ENCODE measurements around the gene TAC4. TPM values are rescaled to one million over a fixed set of nuclear protein-coding genes. Genes with fewer than 3 reads are reported as not detected.

TAC4 gene
- total RNA-seq, 1 donor from 2014 or later, result not detected

DNA sequence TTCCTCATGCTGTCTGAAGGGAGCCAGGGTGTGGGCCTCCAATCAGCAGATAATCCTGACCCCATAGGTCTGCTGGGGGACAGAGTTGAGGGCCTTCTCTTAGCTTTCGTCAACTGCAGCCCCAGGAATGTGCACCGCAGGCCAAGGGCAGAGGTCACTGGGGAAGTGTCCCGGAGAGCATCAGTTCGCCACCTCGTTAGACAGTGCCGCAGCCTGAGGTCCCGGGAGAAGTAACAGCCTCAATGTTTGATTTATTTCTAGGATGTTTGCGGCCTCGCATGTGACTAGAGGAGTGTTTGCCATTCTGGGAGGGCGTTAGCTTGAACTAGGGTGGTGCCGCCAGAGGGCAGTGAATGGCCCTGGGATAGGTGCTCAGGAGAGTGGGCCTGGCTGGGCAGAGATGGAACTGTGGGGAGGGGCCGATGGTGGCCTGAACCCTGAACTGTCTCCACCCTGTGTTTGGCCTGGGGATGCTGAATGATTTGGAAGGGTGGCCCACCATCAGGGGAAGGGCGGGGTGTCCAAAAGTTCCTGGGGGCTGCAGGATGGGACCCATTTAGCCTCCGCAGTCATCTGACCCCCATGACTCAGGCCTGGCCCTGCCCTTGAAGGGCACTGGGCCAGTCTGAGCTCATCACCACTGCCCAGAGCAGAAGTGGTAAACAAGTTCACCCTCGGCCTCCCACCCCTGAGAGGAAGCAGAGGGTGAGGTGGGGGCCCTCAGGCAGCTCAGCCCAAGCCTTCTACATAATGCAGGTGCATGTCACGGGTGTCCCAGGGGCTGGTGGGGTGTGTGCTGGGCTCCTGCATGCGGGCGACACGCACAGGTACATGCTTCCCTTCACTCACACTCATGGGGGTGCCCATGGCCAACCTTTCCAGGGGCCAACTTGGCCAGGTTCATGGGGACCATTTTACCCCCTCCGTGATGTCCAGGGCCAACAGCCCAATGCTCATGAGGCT, 12.4 kb upstream of the TAC4 start:
- Mint-ChIP-seq H3K27me3 (ENCODE audit: unreplicated experiment) (peaks cover 10% of the 10 kb centered on the region), H3K27ac (ENCODE audit: unreplicated experiment) (no peak overlapping the region), H3K4me3 (ENCODE audit: unreplicated experiment) (no peak overlapping the region), H3K4me1 (ENCODE audit: low read depth, unreplicated experiment) (no peaks in the 10 kb centered on the region), H3K36me3 (ENCODE audit: unreplicated experiment) (no peaks in the 10 kb centered on the region), H3K9me3 (ENCODE audit: unreplicated experiment) (peaks cover 5% of the 10 kb centered on the region)
- no peak for DNase-seq
- TF ChIP-seq, protein P1, sequence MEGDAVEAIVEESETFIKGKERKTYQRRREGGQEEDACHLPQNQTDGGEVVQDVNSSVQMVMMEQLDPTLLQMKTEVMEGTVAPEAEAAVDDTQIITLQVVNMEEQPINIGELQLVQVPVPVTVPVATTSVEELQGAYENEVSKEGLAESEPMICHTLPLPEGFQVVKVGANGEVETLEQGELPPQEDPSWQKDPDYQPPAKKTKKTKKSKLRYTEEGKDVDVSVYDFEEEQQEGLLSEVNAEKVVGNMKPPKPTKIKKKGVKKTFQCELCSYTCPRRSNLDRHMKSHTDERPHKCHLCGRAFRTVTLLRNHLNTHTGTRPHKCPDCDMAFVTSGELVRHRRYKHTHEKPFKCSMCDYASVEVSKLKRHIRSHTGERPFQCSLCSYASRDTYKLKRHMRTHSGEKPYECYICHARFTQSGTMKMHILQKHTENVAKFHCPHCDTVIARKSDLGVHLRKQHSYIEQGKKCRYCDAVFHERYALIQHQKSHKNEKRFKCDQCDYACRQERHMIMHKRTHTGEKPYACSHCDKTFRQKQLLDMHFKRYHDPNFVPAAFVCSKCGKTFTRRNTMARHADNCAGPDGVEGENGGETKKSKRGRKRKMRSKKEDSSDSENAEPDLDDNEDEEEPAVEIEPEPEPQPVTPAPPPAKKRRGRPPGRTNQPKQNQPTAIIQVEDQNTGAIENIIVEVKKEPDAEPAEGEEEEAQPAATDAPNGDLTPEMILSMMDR (IDR thresholded peaks at IDR 0.05; ENCODE audit: partially characterized antibody, unreplicated experiment), result no peak

GRCh38 chr17:49858796-49859195, 10.9 kb upstream of the TAC4 start:
- no peaks in the 10 kb centered on the region for H3K4me1 Mint-ChIP-seq (ENCODE audit: low read depth, unreplicated experiment)
- H3K36me3 Mint-ChIP-seq (ENCODE audit: unreplicated experiment), result no peaks in the 10 kb centered on the region
- peaks cover 4% of the 10 kb centered on the region for H3K9me3 Mint-ChIP-seq (ENCODE audit: unreplicated experiment)
- no peak overlapping the region for H3K27ac Mint-ChIP-seq (ENCODE audit: unreplicated experiment)
- no peak overlapping the region for H3K4me3 Mint-ChIP-seq (ENCODE audit: unreplicated experiment)
- TF ChIP-seq, protein P1 (IDR thresholded peaks at IDR 0.05; ENCODE audit: partially characterized antibody, unreplicated experiment), result no peak
- H3K27me3 Mint-ChIP-seq (ENCODE audit: unreplicated experiment), result peaks cover 11% of the 10 kb centered on the region
- DNase-seq, result no peak

GRCh38 chr17:49854126-49854525, 6.3 kb upstream of the TAC4 start:
- peaks cover 22% of the 10 kb centered on the region for H3K27me3 Mint-ChIP-seq (ENCODE audit: unreplicated experiment)
- no peak overlapping the region for H3K27ac Mint-ChIP-seq (ENCODE audit: unreplicated experiment)
- no peak overlapping the region for H3K4me3 Mint-ChIP-seq (ENCODE audit: unreplicated experiment)
- no peak for DNase-seq
- peaks cover 6% of the 10 kb centered on the region for H3K4me1 Mint-ChIP-seq (ENCODE audit: low read depth, unreplicated experiment)
- H3K9me3 Mint-ChIP-seq (ENCODE audit: unreplicated experiment), result peaks cover 1% of the 10 kb centered on the region
- TF ChIP-seq, protein P1 (IDR thresholded peaks at IDR 0.05; ENCODE audit: partially characterized antibody, unreplicated experiment), result no peak
- H3K36me3 Mint-ChIP-seq (ENCODE audit: unreplicated experiment), result no peaks in the 10 kb centered on the region

- no peak overlapping the region for H3K4me3 Mint-ChIP-seq (ENCODE audit: unreplicated experiment)
- no peak for DNase-seq
- peaks cover 24% of the 10 kb centered on the region for H3K27me3 Mint-ChIP-seq (ENCODE audit: unreplicated experiment)
- H3K36me3 Mint-ChIP-seq (ENCODE audit: unreplicated experiment), result no peaks in the 10 kb centered on the region
- H3K27ac Mint-ChIP-seq (ENCODE audit: unreplicated experiment), result no peak overlapping the region
- peaks cover 1% of the 10 kb centered on the region for H3K9me3 Mint-ChIP-seq (ENCODE audit: unreplicated experiment)
- TF ChIP-seq, protein P1 (IDR thresholded peaks at IDR 0.05; ENCODE audit: partially characterized antibody, unreplicated experiment), result no peak
- H3K4me1 Mint-ChIP-seq (ENCODE audit: low read depth, unreplicated experiment), result peaks cover 9% of the 10 kb centered on the region
Observed at GRCh38 chr17:49853470-49854015, 5.7 kb upstream of the TAC4 start.

All from glutamatergic neuron (in vitro differentiated cells).